Osteoblast (primary cell): ENCODE data around the gene NELFB. TPM values are rescaled to one million over a fixed set of nuclear protein-coding genes. Genes with fewer than 3 reads are reported as not detected.
A peak's percentile ranks its signal among the peaks of the same experiment; 100 is the strongest.

Experiments used
- DNase-seq: peaks from one replicate; pipeline ENCODE4 v3.0.0; 2011; ENCODE audit warnings: low spot score, mixed read lengths; ENCODE audit not compliant: insufficient read length; ENCODE audit errors: missing footprints
- H2AFZ ChIP-seq: 2 replicates; pipeline ENCODE4 v1.6.0; 2011; ENCODE audit warnings: mild to moderate bottlenecking, low read length
- H3K27ac ChIP-seq: 2 replicates; pipeline ENCODE4 v1.5.1; 2011; ENCODE audit warnings: mild to moderate bottlenecking, low read depth, low read length, moderate library complexity
- H3K27me3 ChIP-seq: 2 replicates; pipeline ENCODE4 v1.6.0; 2012; ENCODE audit warnings: mild to moderate bottlenecking, control low read depth, inconsistent platforms, low read length, moderate library complexity; ENCODE audit not compliant: insufficient read depth
- H3K36me3 ChIP-seq: 2 replicates; pipeline ENCODE4 v1.5.1; 2011; ENCODE audit warnings: mild to moderate bottlenecking, low read length, control low read depth, moderate library complexity; ENCODE audit not compliant: insufficient read depth
- H3K4me1 ChIP-seq: 2 replicates; pipeline ENCODE4 v1.5.1; 2011; ENCODE audit warnings: mild to moderate bottlenecking, low read length, control low read depth, moderate library complexity; ENCODE audit not compliant: insufficient read depth
- H3K4me2 ChIP-seq: 2 replicates; pipeline ENCODE4 v1.6.0; 2011; ENCODE audit warnings: mild to moderate bottlenecking, low read length; ENCODE audit not compliant: insufficient read depth
- H3K4me3 ChIP-seq: fragments of 200-600 bp; sonication (generic); 3 replicates; pipeline ENCODE4 v1.5.1; 2012; ENCODE audit warnings: mild to moderate bottlenecking, low read length, inconsistent platforms; ENCODE audit not compliant: insufficient read depth
- H3K79me2 ChIP-seq: 2 replicates; pipeline ENCODE4 v1.6.0; 2012; ENCODE audit warnings: mild to moderate bottlenecking, low read length, control low read depth, inconsistent platforms; ENCODE audit not compliant: insufficient read depth
- H3K9me3 ChIP-seq: 2 replicates; pipeline ENCODE4 v1.5.1; 2011; ENCODE audit warnings: low read depth, low read length, control low read depth
- H4K20me1 ChIP-seq: 2 replicates; pipeline ENCODE4 v1.6.0; 2012; ENCODE audit warnings: mild to moderate bottlenecking, low read length, control low read depth; ENCODE audit not compliant: insufficient read depth
- total RNA-seq: library from RNA; depleted of rRNA; stranded (reverse); fragments of >200 nt; gene quantifications from 2 replicates; pipeline ENCODE4 v1.2.3, GENCODE V29; 2012
- TF ChIP-seq, protein P1 (sequence below): IDR thresholded peaks from 2 replicates; pipeline ENCODE4 v1.5.1; 2011; ENCODE audit warnings: mild to moderate bottlenecking, low read depth, low read length, moderate library complexity; ENCODE audit errors: extremely low read depth

NELFB gene
- total RNA-seq, 1 donor = 47.4 TPM

DNA sequence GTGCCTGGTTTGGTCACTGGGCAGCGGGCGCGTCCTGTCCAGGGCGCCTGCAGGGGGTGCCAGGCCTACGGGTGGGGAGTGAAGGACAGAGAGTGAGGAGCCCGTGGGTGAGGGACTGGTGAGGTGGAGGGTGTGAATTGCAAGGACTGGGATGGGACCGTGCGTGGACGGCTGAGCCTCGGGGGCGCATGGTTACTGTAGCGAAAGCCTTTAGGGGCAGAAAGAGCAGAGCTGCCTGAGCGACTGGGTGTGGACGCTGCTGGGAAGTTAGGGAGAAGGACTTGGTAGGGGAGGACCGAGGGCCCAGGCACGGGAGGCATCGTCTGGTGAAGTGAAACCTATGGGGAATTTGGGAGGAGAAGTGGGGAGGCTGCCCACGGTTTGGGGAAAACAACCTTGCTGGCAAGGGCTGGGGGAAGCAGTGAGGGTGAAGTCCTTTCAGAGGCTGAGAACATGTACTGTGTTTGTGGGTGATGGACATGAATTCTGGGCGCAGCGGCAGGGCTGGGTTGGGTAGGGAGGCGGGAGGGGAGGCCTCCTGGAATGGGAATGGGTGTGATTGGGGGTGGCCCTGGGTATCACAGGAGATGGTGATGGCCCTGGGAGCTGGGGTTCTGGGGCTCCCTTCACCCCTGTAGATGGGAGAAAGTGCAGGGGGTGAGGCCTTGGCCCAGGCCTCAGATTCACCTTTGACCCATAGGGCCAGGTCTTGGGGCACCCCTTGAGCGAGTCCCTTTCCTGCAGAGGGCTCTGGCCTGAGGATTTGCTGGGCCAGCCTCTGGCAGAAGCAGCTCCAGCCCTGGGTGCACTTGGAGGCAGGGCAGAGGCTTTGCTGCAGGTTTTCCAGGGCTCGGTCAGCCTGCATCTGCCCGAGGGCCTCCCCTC, 20.7 kb downstream of the NELFB start:
- H3K27ac ChIP-seq = no peak overlapping the region
- H3K4me3 ChIP-seq = no peak overlapping the region
- DNase-seq = peak; percentile 85
- H4K20me1 ChIP-seq = peaks cover 3% of the 10 kb centered on the region
- peaks cover 22% of the 10 kb centered on the region for H3K36me3 ChIP-seq
- TF ChIP-seq, protein P1, sequence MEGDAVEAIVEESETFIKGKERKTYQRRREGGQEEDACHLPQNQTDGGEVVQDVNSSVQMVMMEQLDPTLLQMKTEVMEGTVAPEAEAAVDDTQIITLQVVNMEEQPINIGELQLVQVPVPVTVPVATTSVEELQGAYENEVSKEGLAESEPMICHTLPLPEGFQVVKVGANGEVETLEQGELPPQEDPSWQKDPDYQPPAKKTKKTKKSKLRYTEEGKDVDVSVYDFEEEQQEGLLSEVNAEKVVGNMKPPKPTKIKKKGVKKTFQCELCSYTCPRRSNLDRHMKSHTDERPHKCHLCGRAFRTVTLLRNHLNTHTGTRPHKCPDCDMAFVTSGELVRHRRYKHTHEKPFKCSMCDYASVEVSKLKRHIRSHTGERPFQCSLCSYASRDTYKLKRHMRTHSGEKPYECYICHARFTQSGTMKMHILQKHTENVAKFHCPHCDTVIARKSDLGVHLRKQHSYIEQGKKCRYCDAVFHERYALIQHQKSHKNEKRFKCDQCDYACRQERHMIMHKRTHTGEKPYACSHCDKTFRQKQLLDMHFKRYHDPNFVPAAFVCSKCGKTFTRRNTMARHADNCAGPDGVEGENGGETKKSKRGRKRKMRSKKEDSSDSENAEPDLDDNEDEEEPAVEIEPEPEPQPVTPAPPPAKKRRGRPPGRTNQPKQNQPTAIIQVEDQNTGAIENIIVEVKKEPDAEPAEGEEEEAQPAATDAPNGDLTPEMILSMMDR = no peak
- H3K9me3 ChIP-seq = no peaks in the 10 kb centered on the region
- peaks cover 16% of the 10 kb centered on the region for H3K4me1 ChIP-seq
- no peaks in the 10 kb centered on the region for H3K27me3 ChIP-seq
- peaks cover 17% of the 10 kb centered on the region for H3K79me2 ChIP-seq
- H3K4me2 ChIP-seq = no peak overlapping the region
- no peak overlapping the region for H2AFZ ChIP-seq

DNA sequence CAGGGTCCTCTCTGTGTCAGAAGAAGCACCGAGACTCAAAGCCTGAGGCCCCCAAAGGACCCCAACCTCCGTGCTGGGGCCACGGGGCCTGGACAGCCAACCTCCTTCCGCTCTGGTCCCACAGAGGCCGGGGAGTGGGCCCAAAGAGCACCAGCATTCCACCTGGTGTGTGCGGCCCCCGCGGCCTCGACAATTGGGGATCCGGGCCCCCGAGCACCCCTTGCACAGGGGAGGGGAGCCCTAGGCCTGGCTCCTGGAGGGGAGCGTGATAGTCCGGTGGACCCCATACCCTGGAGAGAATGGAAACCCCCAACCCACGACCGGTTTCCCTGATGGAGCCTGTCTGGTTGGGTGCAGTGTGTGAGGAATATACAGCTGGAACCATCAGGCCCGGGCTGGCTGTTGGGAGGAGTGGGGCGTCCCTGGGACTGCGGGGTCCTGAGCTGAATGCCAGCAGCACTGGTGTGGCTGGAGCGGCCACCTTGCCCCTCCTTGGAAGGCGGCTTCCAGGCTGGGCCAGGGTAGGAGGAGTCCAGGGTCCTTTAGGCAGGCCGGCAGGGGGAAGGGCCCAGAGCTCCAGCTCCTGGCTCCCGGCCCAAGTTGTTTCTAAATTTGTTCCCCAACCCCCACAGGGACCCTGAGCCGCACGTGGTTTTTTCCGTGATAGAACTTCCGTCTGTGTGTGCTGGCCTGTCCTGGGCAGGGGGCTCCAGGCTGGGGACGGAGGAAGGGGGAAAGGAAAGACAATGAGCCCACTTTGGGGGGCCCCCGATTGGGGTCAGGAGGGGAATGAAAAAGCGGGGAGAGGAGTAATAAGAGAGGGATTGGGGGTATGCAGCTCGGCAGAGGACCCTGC, 21.6 kb downstream of the NELFB start:
- Histone ChIP-seq H3K4me1 (peaks cover 16% of the 10 kb centered on the region), H4K20me1 (no peaks in the 10 kb centered on the region), H3K36me3 (peaks cover 19% of the 10 kb centered on the region), H3K4me3 (peak overlapping the region; percentile 78), H2AFZ (no peak overlapping the region), H3K27me3 (no peaks in the 10 kb centered on the region), H3K4me2 (peak overlapping the region; percentile 79), H3K79me2 (peaks cover 16% of the 10 kb centered on the region), H3K27ac (peak overlapping the region; percentile 23), H3K9me3 (no peaks in the 10 kb centered on the region)
- DNase-seq = peak; percentile 97
- TF ChIP-seq, protein P1 = no peak

DNA sequence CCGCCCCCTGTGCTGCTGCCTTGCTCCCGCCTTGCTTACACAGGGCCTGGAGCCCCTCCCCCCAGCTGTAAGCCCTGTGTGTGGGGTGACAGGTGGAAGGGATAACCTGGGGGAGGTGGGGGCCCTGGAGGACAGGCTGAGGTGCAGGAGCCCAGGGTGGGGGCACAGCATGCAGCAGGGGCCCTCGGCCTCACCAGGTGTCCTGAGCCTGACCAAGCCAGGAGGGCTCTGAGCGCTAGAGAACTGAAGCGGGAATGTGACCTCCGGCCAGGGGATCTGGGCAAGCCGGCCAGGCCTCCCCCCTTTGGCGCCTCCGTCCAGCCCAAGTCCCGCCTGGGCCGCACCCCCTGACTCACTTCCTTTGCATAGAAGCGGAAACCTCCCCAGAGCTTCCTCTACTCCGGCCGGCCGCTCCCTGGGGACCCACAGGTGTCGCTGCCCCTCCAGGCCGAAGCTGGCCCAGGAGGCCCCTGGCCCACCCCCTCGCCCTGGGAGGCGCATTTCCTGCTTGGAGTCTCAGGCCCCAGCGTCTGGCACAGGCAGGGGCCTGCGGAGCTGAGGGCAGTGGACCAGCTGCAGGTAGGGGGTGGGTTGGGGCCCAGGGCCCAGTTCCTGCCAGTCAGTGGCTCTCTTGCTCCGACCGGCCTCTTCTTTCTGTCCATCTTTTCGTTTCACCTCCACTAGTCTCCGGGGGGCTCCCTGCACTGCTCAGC, 22.4 kb downstream of the NELFB start, which contains the start of gene TOR4A:
Gene TOR4A (plus strand): TSS at position 398 of the 713 bp plus-strand sequence. CDS start 964 bp downstream, outside the sequence.
- Histone ChIP-seq H3K9me3 (no peaks in the 10 kb centered on the region), H3K79me2 (peaks cover 16% of the 10 kb centered on the region), H3K4me3 (peak within 1 kb of the TSS; percentile 78), H3K4me1 (peaks cover 16% of the 10 kb centered on the region), H3K27ac (peak within 1 kb of the TSS; percentile 23), H2AFZ (no peak within 1 kb of the TSS), H3K36me3 (peaks cover 12% of the 10 kb centered on the region), H4K20me1 (no peaks in the 10 kb centered on the region), H3K27me3 (no peaks in the 10 kb centered on the region), H3K4me2 (peak within 1 kb of the TSS; percentile 79)
- TF ChIP-seq, protein P1 = no peak
- DNase-seq = peak; percentile 100
